Measurements from ENCODE around the gene HOXA7.

The HOXA7 gene

GRCh38 chr7:27192546-27193334, 36.3 kb upstream of the HOXA7 start:
- Histone ChIP-seq H3K9me3 (ENCODE audit: control insufficient read depth, low read length) (no peaks in the 10 kb centered on the region), H3K36me3 (ENCODE audit: control insufficient read depth, insufficient read depth, low read length) (no peaks in the 10 kb centered on the region), H3K27ac (ENCODE audit: insufficient read depth, low read depth, low read length, poor library complexity, severe bottlenecking) (no peak overlapping the region), H3K4me3 (ENCODE audit: insufficient read depth, low read depth, low read length) (no peak overlapping the region), H3K4me1 (ENCODE audit: control insufficient read depth, insufficient read depth, low read length) (no peaks in the 10 kb centered on the region), H3K27me3 (ENCODE audit: control insufficient read depth, insufficient read depth, low read length, poor library complexity, severe bottlenecking) (peaks cover 100% of the 10 kb centered on the region)
- 3 to 4% methylated on average over 78 of the region's 78 CpGs for WGBS, 2 experiments

GRCh38 chr7:27191833-27192545, 35.5 kb upstream of the HOXA7 start:
- Histone ChIP-seq H3K27me3 (ENCODE audit: control insufficient read depth, insufficient read depth, low read length, poor library complexity, severe bottlenecking) (peaks cover 100% of the 10 kb centered on the region), H3K36me3 (ENCODE audit: control insufficient read depth, insufficient read depth, low read length) (no peaks in the 10 kb centered on the region), H3K4me1 (ENCODE audit: control insufficient read depth, insufficient read depth, low read length) (no peaks in the 10 kb centered on the region), H3K4me3 (ENCODE audit: insufficient read depth, low read depth, low read length) (no peak overlapping the region), H3K27ac (ENCODE audit: insufficient read depth, low read depth, low read length, poor library complexity, severe bottlenecking) (no peak overlapping the region), H3K9me3 (ENCODE audit: control insufficient read depth, low read length) (no peaks in the 10 kb centered on the region)
- WGBS, 2 experiments, result 3 to 4% methylated on average over 42 of the region's 42 CpGs

- Histone ChIP-seq H3K4me3 (ENCODE audit: insufficient read depth, low read depth, low read length) (no peak overlapping the region), H3K36me3 (ENCODE audit: control insufficient read depth, insufficient read depth, low read length) (no peaks in the 10 kb centered on the region), H3K4me1 (ENCODE audit: control insufficient read depth, insufficient read depth, low read length) (no peaks in the 10 kb centered on the region), H3K27ac (ENCODE audit: insufficient read depth, low read depth, low read length, poor library complexity, severe bottlenecking) (no peak overlapping the region), H3K27me3 (ENCODE audit: control insufficient read depth, insufficient read depth, low read length, poor library complexity, severe bottlenecking) (peaks cover 100% of the 10 kb centered on the region), H3K9me3 (ENCODE audit: control insufficient read depth, low read length) (no peaks in the 10 kb centered on the region)
- 14 to 20% methylated on average over 15 of the region's 15 CpGs for WGBS, 2 experiments
Observed at GRCh38 chr7:27191161-27191731, 34.8 kb upstream of the HOXA7 start.

GRCh38 chr7:27189997-27190748, 33.7 kb upstream of the HOXA7 start:
- Histone ChIP-seq H3K27ac (ENCODE audit: insufficient read depth, low read depth, low read length, poor library complexity, severe bottlenecking) (no peak overlapping the region), H3K9me3 (ENCODE audit: control insufficient read depth, low read length) (no peaks in the 10 kb centered on the region), H3K4me1 (ENCODE audit: control insufficient read depth, insufficient read depth, low read length) (no peaks in the 10 kb centered on the region), H3K36me3 (ENCODE audit: control insufficient read depth, insufficient read depth, low read length) (no peaks in the 10 kb centered on the region), H3K4me3 (ENCODE audit: insufficient read depth, low read depth, low read length) (no peak overlapping the region), H3K27me3 (ENCODE audit: control insufficient read depth, insufficient read depth, low read length, poor library complexity, severe bottlenecking) (peaks cover 100% of the 10 kb centered on the region)
- 39 to 45% methylated on average over 7 of the region's 7 CpGs for WGBS, 2 experiments

- no peaks in the 10 kb centered on the region for H3K4me1 ChIP-seq (ENCODE audit: control insufficient read depth, insufficient read depth, low read length)
- WGBS, 2 experiments, result 5 to 6% methylated on average over 22 of the region's 22 CpGs
- no peak overlapping the region for H3K4me3 ChIP-seq (ENCODE audit: insufficient read depth, low read depth, low read length)
- peaks cover 100% of the 10 kb centered on the region for H3K27me3 ChIP-seq (ENCODE audit: control insufficient read depth, insufficient read depth, low read length, poor library complexity, severe bottlenecking)
- H3K9me3 ChIP-seq (ENCODE audit: control insufficient read depth, low read length), result no peaks in the 10 kb centered on the region
- H3K36me3 ChIP-seq (ENCODE audit: control insufficient read depth, insufficient read depth, low read length), result no peaks in the 10 kb centered on the region
- H3K27ac ChIP-seq (ENCODE audit: insufficient read depth, low read depth, low read length, poor library complexity, severe bottlenecking), result no peak overlapping the region
Observed at GRCh38 chr7:27189295-27189996, 33.0 kb upstream of the HOXA7 start.

GRCh38 chr7:27188386-27189294, 32.2 kb upstream of the HOXA7 start:
- H3K36me3 ChIP-seq (ENCODE audit: control insufficient read depth, insufficient read depth, low read length), result no peaks in the 10 kb centered on the region
- no peak overlapping the region for H3K27ac ChIP-seq (ENCODE audit: insufficient read depth, low read depth, low read length, poor library complexity, severe bottlenecking)
- H3K4me1 ChIP-seq (ENCODE audit: control insufficient read depth, insufficient read depth, low read length), result no peaks in the 10 kb centered on the region
- 2 to 3% methylated on average over 49 of the region's 49 CpGs for WGBS, 2 experiments
- no peak overlapping the region for H3K4me3 ChIP-seq (ENCODE audit: insufficient read depth, low read depth, low read length)
- peaks cover 100% of the 10 kb centered on the region for H3K27me3 ChIP-seq (ENCODE audit: control insufficient read depth, insufficient read depth, low read length, poor library complexity, severe bottlenecking)
- no peaks in the 10 kb centered on the region for H3K9me3 ChIP-seq (ENCODE audit: control insufficient read depth, low read length)

- no peaks in the 10 kb centered on the region for H3K36me3 ChIP-seq (ENCODE audit: control insufficient read depth, insufficient read depth, low read length)
- H3K4me3 ChIP-seq (ENCODE audit: insufficient read depth, low read depth, low read length), result no peak overlapping the region
- 3 to 4% methylated on average over 46 of the region's 46 CpGs for WGBS, 2 experiments
- no peak overlapping the region for H3K27ac ChIP-seq (ENCODE audit: insufficient read depth, low read depth, low read length, poor library complexity, severe bottlenecking)
- peaks cover 100% of the 10 kb centered on the region for H3K27me3 ChIP-seq (ENCODE audit: control insufficient read depth, insufficient read depth, low read length, poor library complexity, severe bottlenecking)
- no peaks in the 10 kb centered on the region for H3K9me3 ChIP-seq (ENCODE audit: control insufficient read depth, low read length)
- no peaks in the 10 kb centered on the region for H3K4me1 ChIP-seq (ENCODE audit: control insufficient read depth, insufficient read depth, low read length)
Observed at GRCh38 chr7:27187475-27188385, 31.3 kb upstream of the HOXA7 start.

GRCh38 chr7:27186668-27187474, 30.4 kb upstream of the HOXA7 start:
- no peak overlapping the region for H3K27ac ChIP-seq (ENCODE audit: insufficient read depth, low read depth, low read length, poor library complexity, severe bottlenecking)
- no peaks in the 10 kb centered on the region for H3K36me3 ChIP-seq (ENCODE audit: control insufficient read depth, insufficient read depth, low read length)
- no peak overlapping the region for H3K4me3 ChIP-seq (ENCODE audit: insufficient read depth, low read depth, low read length)
- no peaks in the 10 kb centered on the region for H3K9me3 ChIP-seq (ENCODE audit: control insufficient read depth, low read length)
- no peaks in the 10 kb centered on the region for H3K4me1 ChIP-seq (ENCODE audit: control insufficient read depth, insufficient read depth, low read length)
- 18 to 32% methylated on average over 1 to 3 of the region's 4 CpGs for WGBS, 2 experiments
- H3K27me3 ChIP-seq (ENCODE audit: control insufficient read depth, insufficient read depth, low read length, poor library complexity, severe bottlenecking), result peaks cover 100% of the 10 kb centered on the region
